Stimulated activated memory B cell treated with anti-CD40 and anti-IgM and Interleukin-4, amounts not matched to agents 10 μg/mL and 1 μg/mL and 100 μg/mL, for 72 hours (primary cell): ENCODE data around the gene PDE6A.
A peak's percentile ranks its signal among the peaks of the same experiment; 100 is the strongest.

Source experiments
- ATAC-seq: fragments of 150-1000 bp; cut with Tn5 transposase; 2 replicates; pipeline ENCODE4 v1.10.0; 2021
- H3K27ac Mint-ChIP-seq: one replicate; pipeline ENCODE4 v1.8.0; 2022; ENCODE audit warnings: mild to moderate bottlenecking, mixed read lengths
- H3K27me3 Mint-ChIP-seq: one replicate; pipeline ENCODE4 v1.8.0; 2022; ENCODE audit warnings: mixed read lengths
- H3K36me3 Mint-ChIP-seq: one replicate; pipeline ENCODE4 v1.8.0; 2022; ENCODE audit warnings: mixed read lengths
- H3K4me1 Mint-ChIP-seq: one replicate; pipeline ENCODE4 v1.8.0; 2022; ENCODE audit warnings: mixed read lengths
- H3K4me3 Mint-ChIP-seq: one replicate; pipeline ENCODE4 v1.8.0; 2022; ENCODE audit warnings: mild to moderate bottlenecking, moderate library complexity, mixed read lengths
- H3K9me3 Mint-ChIP-seq: one replicate; pipeline ENCODE4 v1.8.0; 2022; ENCODE audit warnings: mixed read lengths

The PDE6A gene

GRCh38 chr5:149822301-149822700 lies 122.3 kb downstream of the PDE6A start:
- Mint-ChIP-seq H3K4me3 (no peak overlapping the region), H3K4me1 (peaks cover 6% of the 10 kb centered on the region), H3K27me3 (no peaks in the 10 kb centered on the region), H3K27ac (no peak overlapping the region), H3K9me3 (no peaks in the 10 kb centered on the region), H3K36me3 (peaks cover 37% of the 10 kb centered on the region)
- ATAC-seq, result no peak

DNA sequence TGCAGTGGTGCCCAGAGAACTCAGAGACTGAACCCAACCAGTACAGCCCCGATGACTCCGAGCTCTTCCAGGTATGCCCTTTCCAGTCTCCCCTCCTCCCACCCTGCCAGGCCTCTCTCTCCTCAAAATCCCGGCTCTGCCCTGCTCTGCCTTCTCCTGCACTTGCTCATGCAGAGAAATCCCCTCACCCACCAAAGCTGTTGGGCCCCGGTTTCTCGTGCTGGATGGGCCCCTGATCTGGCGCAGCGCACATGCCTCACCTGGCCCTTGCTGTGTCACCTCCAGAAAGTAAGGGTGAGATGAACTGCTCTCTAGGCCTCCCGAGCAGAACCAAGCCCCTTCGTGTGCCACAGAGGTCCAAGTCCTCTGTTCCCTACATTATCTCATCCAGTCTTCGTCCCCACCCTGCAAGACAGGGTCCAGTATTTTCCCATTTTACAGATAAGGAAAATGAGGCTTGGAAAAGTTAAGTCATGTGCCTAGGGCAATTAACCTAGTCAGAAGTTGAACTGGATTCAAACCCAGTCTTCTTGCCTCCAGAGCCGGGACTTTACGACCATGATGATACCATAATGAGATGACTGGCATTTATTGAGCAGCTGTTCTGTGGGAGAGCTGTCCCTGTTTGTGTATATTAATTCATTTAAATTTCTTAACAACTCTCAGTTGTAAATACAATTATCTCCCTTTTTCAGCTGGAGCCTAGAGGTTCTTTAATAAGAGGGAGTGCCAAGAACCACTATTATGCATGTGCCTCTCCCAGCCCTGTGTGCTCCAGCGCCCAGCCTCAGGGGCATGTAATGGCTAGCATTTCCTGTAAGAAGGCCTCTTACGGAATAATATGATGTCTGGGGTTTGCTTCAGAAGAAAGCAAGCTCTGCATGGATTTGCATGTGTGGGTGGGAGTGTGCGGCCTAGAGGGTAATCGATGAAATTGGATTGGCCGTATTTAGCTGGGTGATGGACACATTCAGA lies 123.8 kb downstream of the PDE6A start:
- H3K4me1 Mint-ChIP-seq, result peaks cover 6% of the 10 kb centered on the region
- H3K36me3 Mint-ChIP-seq, result peaks cover 31% of the 10 kb centered on the region
- H3K27ac Mint-ChIP-seq, result no peak overlapping the region
- H3K9me3 Mint-ChIP-seq, result no peaks in the 10 kb centered on the region
- no peak overlapping the region for H3K4me3 Mint-ChIP-seq
- no peaks in the 10 kb centered on the region for H3K27me3 Mint-ChIP-seq
- ATAC-seq, result no peak

DNA sequence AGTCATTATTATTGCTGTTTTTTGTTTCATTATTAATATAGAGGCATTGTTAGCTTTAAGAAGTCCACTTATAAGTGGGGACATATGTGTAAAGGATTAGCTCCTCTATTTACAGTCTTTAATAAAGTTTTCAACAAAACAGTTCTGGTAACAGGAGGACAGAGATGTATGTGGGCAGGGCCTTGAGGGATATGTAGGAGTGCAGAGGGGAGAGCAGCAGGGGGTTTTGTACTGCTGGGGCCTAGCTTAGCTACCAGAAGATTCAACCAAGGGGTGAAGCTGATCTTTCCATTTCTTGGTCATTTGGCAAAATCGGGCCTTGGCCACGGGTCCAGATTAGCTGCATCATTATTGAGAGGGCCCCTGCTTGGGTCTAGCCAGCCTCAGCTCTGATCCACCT lies 124.6 kb downstream of the PDE6A start:
- H3K9me3 Mint-ChIP-seq, result no peaks in the 10 kb centered on the region
- no peak overlapping the region for H3K27ac Mint-ChIP-seq
- ATAC-seq, result no peak
- no peak overlapping the region for H3K4me3 Mint-ChIP-seq
- peaks cover 25% of the 10 kb centered on the region for H3K36me3 Mint-ChIP-seq
- H3K27me3 Mint-ChIP-seq, result no peaks in the 10 kb centered on the region
- peaks cover 6% of the 10 kb centered on the region for H3K4me1 Mint-ChIP-seq

GRCh38 chr5:149818116-149818515 lies 126.5 kb downstream of the PDE6A start:
- Mint-ChIP-seq H3K9me3 (no peaks in the 10 kb centered on the region), H3K27ac (no peak overlapping the region), H3K4me1 (peaks cover 6% of the 10 kb centered on the region), H3K36me3 (peaks cover 24% of the 10 kb centered on the region), H3K4me3 (no peak overlapping the region), H3K27me3 (no peaks in the 10 kb centered on the region)
- no peak for ATAC-seq

DNA sequence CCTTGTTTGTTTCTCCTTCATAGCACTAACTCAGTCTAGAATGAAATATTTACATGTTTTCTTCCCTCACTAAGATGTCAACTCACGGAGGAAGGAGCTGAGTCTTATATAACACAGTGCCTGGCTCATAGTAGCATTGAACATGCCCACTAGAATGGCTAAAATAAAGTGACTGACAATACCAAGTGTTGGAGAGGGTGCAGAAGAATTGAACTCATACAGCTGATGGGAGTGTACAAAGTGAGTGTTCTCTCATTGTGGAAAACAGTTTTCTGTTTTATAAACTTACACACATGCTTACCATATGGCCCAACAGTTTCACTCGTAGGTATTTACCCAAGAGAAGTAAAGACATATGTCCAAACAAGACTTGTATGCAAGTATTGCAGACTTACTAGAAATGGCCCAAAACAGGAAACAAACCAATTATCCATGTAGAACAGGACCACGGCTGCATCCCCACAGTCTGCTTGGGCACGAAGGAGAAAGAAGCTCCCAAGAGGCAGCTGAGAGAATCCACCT lies 127.0 kb downstream of the PDE6A start:
- Mint-ChIP-seq H3K4me1 (peaks cover 6% of the 10 kb centered on the region), H3K36me3 (peaks cover 29% of the 10 kb centered on the region), H3K4me3 (no peak overlapping the region), H3K9me3 (no peaks in the 10 kb centered on the region), H3K27me3 (no peaks in the 10 kb centered on the region), H3K27ac (no peak overlapping the region)
- ATAC-seq, result no peak

GRCh38 chr5:149816661-149817060 lies 127.9 kb downstream of the PDE6A start:
- Mint-ChIP-seq H3K27ac (no peak overlapping the region), H3K9me3 (no peaks in the 10 kb centered on the region), H3K4me3 (no peak overlapping the region), H3K4me1 (peaks cover 14% of the 10 kb centered on the region), H3K27me3 (no peaks in the 10 kb centered on the region), H3K36me3 (peaks cover 33% of the 10 kb centered on the region)
- no peak for ATAC-seq

- H3K9me3 Mint-ChIP-seq, result no peaks in the 10 kb centered on the region
- H3K4me3 Mint-ChIP-seq, result no peak overlapping the region
- H3K36me3 Mint-ChIP-seq, result peaks cover 19% of the 10 kb centered on the region
- peaks cover 20% of the 10 kb centered on the region for H3K4me1 Mint-ChIP-seq
- H3K27ac Mint-ChIP-seq, result peak overlapping the region; percentile 29
- no peak for ATAC-seq
- no peaks in the 10 kb centered on the region for H3K27me3 Mint-ChIP-seq
Observed at GRCh38 chr5:149811453-149811852, 133.1 kb downstream of the PDE6A start.

DNA sequence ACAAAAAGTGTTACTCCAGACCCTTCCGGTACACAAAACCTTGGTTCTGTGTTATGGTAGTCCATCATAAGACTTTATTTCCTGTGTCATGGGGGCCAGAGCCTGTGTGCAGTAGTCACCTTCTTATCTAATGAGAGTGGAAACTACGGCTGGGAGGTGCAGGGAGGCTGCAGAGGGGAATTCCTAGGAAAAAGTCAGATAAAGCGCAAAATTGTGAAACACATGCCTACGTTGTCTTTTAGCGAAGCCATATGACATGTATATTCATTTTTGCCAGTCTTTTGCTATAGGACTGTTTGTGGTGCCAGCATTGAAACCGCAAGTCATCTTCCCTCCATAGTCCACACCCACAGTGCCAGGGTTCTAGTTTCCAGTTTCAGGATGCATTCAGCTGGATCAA lies 133.7 kb downstream of the PDE6A start:
- no peak overlapping the region for H3K4me3 Mint-ChIP-seq

GRCh38 chr5:149809931-149810691 lies 134.5 kb downstream of the PDE6A start:
- Mint-ChIP-seq H3K9me3 (no peaks in the 10 kb centered on the region), H3K4me1 (peaks cover 30% of the 10 kb centered on the region), H3K36me3 (peaks cover 19% of the 10 kb centered on the region), H3K27ac (no peak overlapping the region), H3K27me3 (no peaks in the 10 kb centered on the region), H3K4me3 (no peak overlapping the region)
- ATAC-seq, result no peak

More for the DNA sequence above, 133.7 kb downstream of the PDE6A start:
- no peak for ATAC-seq
- no peaks in the 10 kb centered on the region for H3K27me3 Mint-ChIP-seq
- H3K36me3 Mint-ChIP-seq, result peaks cover 19% of the 10 kb centered on the region
- peak overlapping the region; percentile 29 for H3K27ac Mint-ChIP-seq
- H3K9me3 Mint-ChIP-seq, result no peaks in the 10 kb centered on the region
- H3K4me1 Mint-ChIP-seq, result peaks cover 25% of the 10 kb centered on the region

DNA sequence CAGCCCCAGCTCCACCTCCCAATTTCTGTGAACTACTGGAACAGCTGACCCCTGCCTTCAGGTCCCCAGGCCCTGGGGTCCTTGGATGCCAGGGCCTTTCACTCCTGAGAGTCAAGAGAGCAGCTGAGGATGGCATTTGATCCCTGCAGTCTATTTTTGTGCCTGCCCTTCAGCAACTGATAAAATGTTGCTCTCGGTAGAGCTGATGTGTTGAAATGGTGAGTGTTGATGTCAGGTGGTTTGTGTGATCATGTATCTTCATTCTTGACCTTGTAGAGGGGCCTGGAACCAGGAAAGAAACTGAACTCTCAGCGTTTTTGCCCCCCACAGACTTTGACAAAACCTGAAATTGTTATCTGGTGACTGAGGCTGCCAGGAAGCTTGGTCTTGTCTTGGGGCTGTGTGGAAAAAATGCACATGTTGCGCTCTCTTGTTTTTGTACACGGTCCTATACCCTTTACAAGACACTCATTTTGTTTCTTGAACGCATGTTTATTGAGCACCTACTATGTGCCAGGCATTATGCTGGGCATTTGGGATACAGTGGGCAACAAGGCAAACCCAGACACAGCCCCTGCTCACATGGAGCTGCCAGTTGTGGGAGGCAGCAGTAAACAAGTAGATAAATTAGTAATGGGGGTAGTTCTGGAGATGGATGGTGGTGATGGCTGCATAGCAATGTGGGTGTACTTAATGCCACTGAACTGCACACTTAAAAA lies 136.2 kb downstream of the PDE6A start:
- ATAC-seq, result no peak

More for the DNA sequence above, 136.2 kb downstream of the PDE6A start:
- no peaks in the 10 kb centered on the region for H3K9me3 Mint-ChIP-seq
- no peak overlapping the region for H3K4me3 Mint-ChIP-seq
- peaks cover 47% of the 10 kb centered on the region for H3K4me1 Mint-ChIP-seq
- H3K27me3 Mint-ChIP-seq, result no peaks in the 10 kb centered on the region
- H3K27ac Mint-ChIP-seq, result no peak overlapping the region
- peaks cover 13% of the 10 kb centered on the region for H3K36me3 Mint-ChIP-seq
